Posterior cingulate gyrus (tissue), 11 donors: ENCODE data around the gene EMC10.
"Not testable (repeated sequence)": the region's sequence is repeated elsewhere in the genome, so short reads cannot be mapped to it uniquely, and the experiment has no call there.

Source experiments
- DNase-seq, 10 donors: peaks; one replicate each; pipeline versions ENCODE4 v3.0.0 to v3.0.0-alpha.2; 2020 to 2021; ENCODE audit warnings: mixed read lengths in 3 of 10
- intact Hi-C: fragments of 100-400 bp; cut with DNase I; formaldehyde crosslinking; loops from one replicate; pipeline ENCODE4 v1.15.1; 2023

EMC10 gene

GRCh38 chr19:50476224-50476906 is at the start of gene EMC10, which contains the start of gene GARIN5A:
Gene EMC10, plus strand, starts transcription at chr19:50476507. Its CDS starts 38 bp downstream, at chr19:50476545.
Gene GARIN5A, minus strand, starts transcription at chr19:50476848. Its CDS starts 460 bp downstream, at chr19:50476388.
- intact Hi-C loops = loop anchor here (2.0 kb wide), 1 partner anchor 34 kb away; the partner anchor contains the start of gene JOSD2
- peak; percentile 82 to 98 (median 86) for DNase-seq

GRCh38 chr19:50427318-50427925 is 48.9 kb upstream of the EMC10 start:
- DNase-seq = no peak
- intact Hi-C loops = no loop called here

- intact Hi-C loops = no loop called here
These were observed 48.3 kb upstream of the EMC10 start for GRCh38 chr19:50427997-50428425.

GRCh38 chr19:50428772-50429463 is 47.4 kb upstream of the EMC10 start:
- DNase-seq = peak in 1 of 10 donors; percentile 41
- intact Hi-C loops = no loop called here

More at GRCh38 chr19:50427997-50428425, 48.3 kb upstream of the EMC10 start:
- DNase-seq = peak; percentile 55 to 97 (median 80)

- intact Hi-C loops = no loop called here
- DNase-seq = no peak
These were observed 45.4 kb upstream of the EMC10 start for GRCh38 chr19:50430888-50431342.

- DNase-seq = peak; percentile 71 to 98 (median 89)
- intact Hi-C loops = no loop called here
These were observed 44.7 kb upstream of the EMC10 start for GRCh38 chr19:50431343-50432220.

GRCh38 chr19:50432221-50433028 is 43.9 kb upstream of the EMC10 start, which contains the start of gene MYBPC2:
Gene MYBPC2, plus strand, starts transcription at chr19:50432892. Its CDS starts 62 bp downstream, at chr19:50432954.
- intact Hi-C loops = no loop called here
- peak in 1 of 10 donors; percentile 39 for DNase-seq

GRCh38 chr19:50433201-50434180 is 42.8 kb upstream of the EMC10 start:
- peak in 1 of 10 donors; percentile 57 for DNase-seq
- intact Hi-C loops = no loop called here

GRCh38 chr19:50434525-50434924 is 41.8 kb upstream of the EMC10 start:
- peak in 1 of 10 donors; percentile 66 for DNase-seq
- intact Hi-C loops = no loop called here

- intact Hi-C loops = no loop called here
- peak in 1 of 10 donors; percentile 32 for DNase-seq
These were observed 41.1 kb upstream of the EMC10 start for GRCh38 chr19:50435221-50435620.

- no peak for DNase-seq
- intact Hi-C loops = no loop called here
These were observed 40.7 kb upstream of the EMC10 start for GRCh38 chr19:50435627-50436026.

GRCh38 chr19:50437862-50438449 is 38.4 kb upstream of the EMC10 start:
- intact Hi-C loops = no loop called here
- DNase-seq = no peak

GRCh38 chr19:50439130-50439529 is 37.2 kb upstream of the EMC10 start:
- intact Hi-C loops = not testable (repeated sequence)

GRCh38 chr19:50444059-50444458 is 32.2 kb upstream of the EMC10 start:
- intact Hi-C loops = no loop called here
- no peak for DNase-seq

More at GRCh38 chr19:50439130-50439529, 37.2 kb upstream of the EMC10 start:
- not testable (repeated sequence) for DNase-seq

GRCh38 chr19:50447053-50447452 is 29.3 kb upstream of the EMC10 start:
- no peak for DNase-seq
- intact Hi-C loops = no loop called here

- intact Hi-C loops = no loop called here
- peak in 1 of 10 donors; percentile 43 for DNase-seq
These were observed 28.6 kb upstream of the EMC10 start for GRCh38 chr19:50447750-50448149.

GRCh38 chr19:50449236-50449899 is 26.9 kb upstream of the EMC10 start:
- peak in 2 of 10 donors; percentile 48 to 52 for DNase-seq
- intact Hi-C loops = no loop called here
